ENCODE data around the gene UNC13A. TPM values are rescaled to one million over a fixed set of nuclear protein-coding genes. Genes with fewer than 3 reads are reported as not detected.
A peak's percentile ranks its signal among the peaks of the same experiment; 100 is the strongest.

The UNC13A gene
- total and polyA plus RNA-seq, 2 of the 13 experiments (the other 11 are each of a cell fraction or from before 2014, with no cell fraction given) = 0.11 to 0.45 TPM

DNA sequence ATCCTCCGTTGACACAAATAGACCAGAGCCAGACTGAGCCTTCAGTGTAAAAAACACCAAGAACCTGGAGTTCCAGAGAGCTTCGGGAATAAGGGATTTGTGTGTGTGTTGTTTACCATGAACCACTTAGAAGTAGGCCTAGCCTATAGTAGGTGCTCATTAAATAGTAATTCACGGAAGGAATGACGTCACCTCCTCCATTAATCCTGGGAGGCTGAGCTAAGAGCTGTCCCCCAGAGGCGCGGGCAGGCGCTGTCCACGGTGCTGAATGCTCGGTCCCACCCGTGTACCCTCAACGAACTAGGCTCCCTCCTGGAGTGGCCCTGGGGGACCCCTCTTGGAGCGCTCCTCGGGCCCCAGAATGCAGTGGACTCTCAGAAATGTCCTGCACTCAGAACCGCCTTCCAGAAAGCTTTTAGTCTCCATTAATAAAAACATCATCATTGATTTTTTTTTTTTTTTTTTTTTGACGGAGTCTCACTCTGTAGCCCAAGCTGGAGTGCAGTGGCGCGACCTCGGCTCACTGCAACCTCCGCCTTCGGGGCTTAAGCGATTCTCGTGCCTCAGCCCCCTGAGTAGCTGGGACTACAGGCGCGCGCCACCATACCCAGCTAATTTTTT is 6.5 kb downstream of the UNC13A start (continued):
- TF ChIP-seq, protein P1, sequence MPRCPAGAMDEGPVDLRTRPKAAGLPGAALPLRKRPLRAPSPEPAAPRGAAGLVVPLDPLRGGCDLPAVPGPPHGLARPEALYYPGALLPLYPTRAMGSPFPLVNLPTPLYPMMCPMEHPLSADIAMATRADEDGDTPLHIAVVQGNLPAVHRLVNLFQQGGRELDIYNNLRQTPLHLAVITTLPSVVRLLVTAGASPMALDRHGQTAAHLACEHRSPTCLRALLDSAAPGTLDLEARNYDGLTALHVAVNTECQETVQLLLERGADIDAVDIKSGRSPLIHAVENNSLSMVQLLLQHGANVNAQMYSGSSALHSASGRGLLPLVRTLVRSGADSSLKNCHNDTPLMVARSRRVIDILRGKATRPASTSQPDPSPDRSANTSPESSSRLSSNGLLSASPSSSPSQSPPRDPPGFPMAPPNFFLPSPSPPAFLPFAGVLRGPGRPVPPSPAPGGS (CRISPR knock-in tag; IDR thresholded peaks at IDR 0.05) = no peak
- TF ChIP-seq HOXD1 (CRISPR knock-in tag; IDR thresholded peaks at IDR 0.05) = no peak
- TF ChIP-seq TARDBP (CRISPR knock-in tag; IDR thresholded peaks at IDR 0.05) = no peak
- TF ChIP-seq, protein P2, sequence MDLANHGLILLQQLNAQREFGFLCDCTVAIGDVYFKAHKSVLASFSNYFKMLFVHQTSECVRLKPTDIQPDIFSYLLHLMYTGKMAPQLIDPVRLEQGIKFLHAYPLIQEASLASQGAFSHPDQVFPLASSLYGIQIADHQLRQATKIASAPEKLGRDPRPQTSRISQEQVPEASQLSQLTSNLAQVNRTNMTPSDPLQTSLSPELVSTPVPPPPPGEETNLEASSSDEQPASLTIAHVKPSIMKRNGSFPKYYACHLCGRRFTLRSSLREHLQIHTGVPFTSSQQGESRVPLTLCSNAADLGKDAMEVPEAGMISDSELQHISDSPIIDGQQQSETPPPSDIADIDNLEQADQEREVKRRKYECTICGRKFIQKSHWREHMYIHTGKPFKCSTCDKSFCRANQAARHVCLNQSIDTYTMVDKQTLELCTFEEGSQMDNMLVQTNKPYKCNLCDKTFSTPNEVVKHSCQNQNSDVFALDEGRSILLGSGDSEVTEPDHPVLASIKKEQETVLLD (CRISPR knock-in tag; IDR thresholded peaks at IDR 0.05; ENCODE audit: low read depth) = no peak
- TF ChIP-seq ZBTB1 (CRISPR knock-in tag; IDR thresholded peaks at IDR 0.05; ENCODE audit: borderline replicate concordance) = no peak
- no peak for TF ChIP-seq ZNF629 (CRISPR knock-in tag; conservative IDR thresholded peaks at IDR 0.05)
- TF ChIP-seq, protein P3, sequence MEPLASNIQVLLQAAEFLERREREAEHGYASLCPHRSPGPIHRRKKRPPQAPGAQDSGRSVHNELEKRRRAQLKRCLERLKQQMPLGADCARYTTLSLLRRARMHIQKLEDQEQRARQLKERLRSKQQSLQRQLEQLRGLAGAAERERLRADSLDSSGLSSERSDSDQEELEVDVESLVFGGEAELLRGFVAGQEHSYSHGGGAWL (CRISPR knock-in tag; IDR thresholded peaks at IDR 0.05) = peak; percentile 52; the same call in 1 of the 2 replicates
- TF ChIP-seq RFX3 (CRISPR knock-in tag; IDR thresholded peaks at IDR 0.05) = no peak
- no peak for TF ChIP-seq ZNF781 (CRISPR knock-in tag; IDR thresholded peaks at IDR 0.05; ENCODE audit: borderline replicate concordance, not compliant biosample characterization)
- no peak for TF ChIP-seq ZNF598 (CRISPR knock-in tag; IDR thresholded peaks at IDR 0.05; ENCODE audit: borderline replicate concordance)
- TF ChIP-seq, protein P4, sequence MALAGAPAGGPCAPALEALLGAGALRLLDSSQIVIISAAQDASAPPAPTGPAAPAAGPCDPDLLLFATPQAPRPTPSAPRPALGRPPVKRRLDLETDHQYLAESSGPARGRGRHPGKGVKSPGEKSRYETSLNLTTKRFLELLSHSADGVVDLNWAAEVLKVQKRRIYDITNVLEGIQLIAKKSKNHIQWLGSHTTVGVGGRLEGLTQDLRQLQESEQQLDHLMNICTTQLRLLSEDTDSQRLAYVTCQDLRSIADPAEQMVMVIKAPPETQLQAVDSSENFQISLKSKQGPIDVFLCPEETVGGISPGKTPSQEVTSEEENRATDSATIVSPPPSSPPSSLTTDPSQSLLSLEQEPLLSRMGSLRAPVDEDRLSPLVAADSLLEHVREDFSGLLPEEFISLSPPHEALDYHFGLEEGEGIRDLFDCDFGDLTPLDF (CRISPR knock-in tag; IDR thresholded peaks at IDR 0.05) = no peak
- TF ChIP-seq NFIB (CRISPR knock-in tag; IDR thresholded peaks at IDR 0.05; ENCODE audit: borderline replicate concordance) = no peak
- TF ChIP-seq ZMYM3 (CRISPR knock-in tag; IDR thresholded peaks at IDR 0.05) = no peak
- TF ChIP-seq ZNF333 (CRISPR knock-in tag; IDR thresholded peaks at IDR 0.05; ENCODE audit: borderline replicate concordance) = no peak
- no peak for TF ChIP-seq PRPF4 (IDR thresholded peaks at IDR 0.05; ENCODE audit: low read depth, low read length, poor library complexity, severe bottlenecking)
- TF ChIP-seq ZNF367 (CRISPR knock-in tag; IDR thresholded peaks at IDR 0.05; ENCODE audit: borderline replicate concordance) = no peak
- TF ChIP-seq MTA1 (CRISPR knock-in tag; IDR thresholded peaks at IDR 0.05; ENCODE audit: borderline replicate concordance) = no peak
- TF ChIP-seq FIP1L1 (IDR thresholded peaks at IDR 0.05; ENCODE audit: borderline replicate concordance, insufficient read depth, low read depth, low read length) = no peak
- no peak for TF ChIP-seq TOPORS (CRISPR knock-in tag; IDR thresholded peaks at IDR 0.05)
- no peak for TF ChIP-seq TCF7 (IDR thresholded peaks at IDR 0.05; ENCODE audit: low read depth)
- TF ChIP-seq ZNF3 (CRISPR knock-in tag; IDR thresholded peaks at IDR 0.05) = no peak
- TF ChIP-seq RAD21 (CRISPR knock-in tag; IDR thresholded peaks at IDR 0.05) = no peak
- peak; percentile 86; the same call in 1 of the 2 replicates for TF ChIP-seq SATB2 (CRISPR knock-in tag; IDR thresholded peaks at IDR 0.05)
- TF ChIP-seq ZNF713 (CRISPR knock-in tag; IDR thresholded peaks at IDR 0.05) = no peak
- TF ChIP-seq, protein P5, sequence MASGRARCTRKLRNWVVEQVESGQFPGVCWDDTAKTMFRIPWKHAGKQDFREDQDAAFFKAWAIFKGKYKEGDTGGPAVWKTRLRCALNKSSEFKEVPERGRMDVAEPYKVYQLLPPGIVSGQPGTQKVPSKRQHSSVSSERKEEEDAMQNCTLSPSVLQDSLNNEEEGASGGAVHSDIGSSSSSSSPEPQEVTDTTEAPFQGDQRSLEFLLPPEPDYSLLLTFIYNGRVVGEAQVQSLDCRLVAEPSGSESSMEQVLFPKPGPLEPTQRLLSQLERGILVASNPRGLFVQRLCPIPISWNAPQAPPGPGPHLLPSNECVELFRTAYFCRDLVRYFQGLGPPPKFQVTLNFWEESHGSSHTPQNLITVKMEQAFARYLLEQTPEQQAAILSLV (CRISPR knock-in tag; IDR thresholded peaks at IDR 0.05; ENCODE audit: borderline replicate concordance) = no peak

All from HepG2 (cell line).